Measurements from ENCODE around the gene RAB11FIP2.

DNA sequence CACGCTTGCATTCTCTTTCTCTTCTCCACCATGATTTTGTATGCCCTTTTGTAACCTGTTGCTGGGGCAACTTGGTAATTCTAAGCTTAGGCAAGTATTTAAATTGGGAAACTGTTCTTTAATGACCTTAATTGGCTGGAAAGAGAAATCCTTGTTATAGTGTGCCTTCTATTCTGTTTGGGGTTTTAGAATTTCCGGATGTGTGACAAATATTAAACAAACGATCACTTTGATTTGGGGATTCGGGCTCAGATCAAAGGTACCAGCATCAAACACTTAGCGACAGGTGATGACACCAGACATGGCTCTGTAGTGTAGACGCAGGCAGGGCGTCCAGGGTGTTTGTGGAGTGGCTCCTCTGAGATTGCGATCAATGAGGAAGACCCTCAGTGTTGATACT lies 55.0 kb downstream of the RAB11FIP2 start:
- TF ChIP-seq, protein P1, sequence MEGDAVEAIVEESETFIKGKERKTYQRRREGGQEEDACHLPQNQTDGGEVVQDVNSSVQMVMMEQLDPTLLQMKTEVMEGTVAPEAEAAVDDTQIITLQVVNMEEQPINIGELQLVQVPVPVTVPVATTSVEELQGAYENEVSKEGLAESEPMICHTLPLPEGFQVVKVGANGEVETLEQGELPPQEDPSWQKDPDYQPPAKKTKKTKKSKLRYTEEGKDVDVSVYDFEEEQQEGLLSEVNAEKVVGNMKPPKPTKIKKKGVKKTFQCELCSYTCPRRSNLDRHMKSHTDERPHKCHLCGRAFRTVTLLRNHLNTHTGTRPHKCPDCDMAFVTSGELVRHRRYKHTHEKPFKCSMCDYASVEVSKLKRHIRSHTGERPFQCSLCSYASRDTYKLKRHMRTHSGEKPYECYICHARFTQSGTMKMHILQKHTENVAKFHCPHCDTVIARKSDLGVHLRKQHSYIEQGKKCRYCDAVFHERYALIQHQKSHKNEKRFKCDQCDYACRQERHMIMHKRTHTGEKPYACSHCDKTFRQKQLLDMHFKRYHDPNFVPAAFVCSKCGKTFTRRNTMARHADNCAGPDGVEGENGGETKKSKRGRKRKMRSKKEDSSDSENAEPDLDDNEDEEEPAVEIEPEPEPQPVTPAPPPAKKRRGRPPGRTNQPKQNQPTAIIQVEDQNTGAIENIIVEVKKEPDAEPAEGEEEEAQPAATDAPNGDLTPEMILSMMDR (conservative IDR thresholded peaks at IDR 0.05 in 1 of 2, IDR thresholded peaks at IDR 0.05 in 1 of 2; ENCODE audit: low read depth in 1 of 2, low read length in 2 of 2), result no peak
- TF ChIP-seq EZH2 (IDR thresholded peaks at IDR 0.05; ENCODE audit: low read length, missing control alignments), result no peak

Data from fibroblast of lung (primary cell).